HG03196 (cell line): ENCODE results near the gene SEC61A1.

Source experiments
- ATAC-seq: cut with Tn5 transposase; IDR thresholded peaks from one replicate; pipeline ENCODE4 v1.9.1; 2021; ENCODE audit not compliant: unreplicated experiment

Gene SEC61A1

DNA sequence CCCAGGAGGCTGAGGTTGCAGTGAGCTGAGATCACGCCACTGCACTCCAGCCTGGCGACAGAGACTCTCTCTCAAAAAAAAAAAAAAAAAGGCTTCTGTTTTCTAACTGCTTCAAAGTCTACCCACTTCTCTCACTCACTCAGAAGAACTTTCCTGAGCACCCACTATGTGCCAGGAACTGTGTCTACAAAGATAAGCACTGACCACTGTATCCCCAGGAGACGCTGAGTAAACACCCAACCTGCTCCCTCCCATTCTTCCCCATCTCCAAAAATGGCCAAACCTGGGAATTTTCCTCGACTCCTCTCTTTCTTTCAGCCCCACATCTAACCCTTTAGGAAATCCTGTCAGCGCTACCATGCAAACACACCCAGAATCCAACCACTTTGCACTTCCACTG lies 58.9 kb downstream of the SEC61A1 start:
- ATAC-seq: no peak

DNA sequence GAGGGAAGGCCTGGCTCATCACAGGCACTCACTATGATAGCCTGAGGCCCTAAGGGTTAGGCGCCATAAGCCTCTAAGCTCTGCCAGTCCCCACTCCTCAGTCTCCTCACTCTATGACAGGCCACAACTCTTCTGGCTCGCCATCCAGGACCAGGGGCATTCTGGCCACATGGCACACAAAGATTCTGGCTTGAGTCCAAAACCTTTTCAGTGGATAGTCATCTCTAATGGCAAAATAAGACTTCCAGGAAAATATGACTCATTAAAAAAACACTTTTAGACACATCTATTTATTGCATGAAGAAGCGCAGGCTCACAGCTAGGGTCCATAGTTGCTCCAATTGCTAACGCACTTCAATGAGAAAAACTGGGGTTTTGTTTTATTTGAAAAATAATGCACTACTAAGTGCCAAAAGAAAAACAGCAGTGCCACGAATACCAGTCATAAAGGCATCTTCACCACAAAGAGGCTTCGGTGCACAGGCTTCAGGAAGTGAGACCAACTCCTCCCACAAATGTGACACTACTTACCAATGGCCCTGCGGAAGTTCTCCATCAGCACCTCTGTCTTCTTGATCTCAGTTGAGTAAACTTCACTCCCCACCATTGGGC lies 60.2 kb downstream of the SEC61A1 start:
- no peak for ATAC-seq

DNA sequence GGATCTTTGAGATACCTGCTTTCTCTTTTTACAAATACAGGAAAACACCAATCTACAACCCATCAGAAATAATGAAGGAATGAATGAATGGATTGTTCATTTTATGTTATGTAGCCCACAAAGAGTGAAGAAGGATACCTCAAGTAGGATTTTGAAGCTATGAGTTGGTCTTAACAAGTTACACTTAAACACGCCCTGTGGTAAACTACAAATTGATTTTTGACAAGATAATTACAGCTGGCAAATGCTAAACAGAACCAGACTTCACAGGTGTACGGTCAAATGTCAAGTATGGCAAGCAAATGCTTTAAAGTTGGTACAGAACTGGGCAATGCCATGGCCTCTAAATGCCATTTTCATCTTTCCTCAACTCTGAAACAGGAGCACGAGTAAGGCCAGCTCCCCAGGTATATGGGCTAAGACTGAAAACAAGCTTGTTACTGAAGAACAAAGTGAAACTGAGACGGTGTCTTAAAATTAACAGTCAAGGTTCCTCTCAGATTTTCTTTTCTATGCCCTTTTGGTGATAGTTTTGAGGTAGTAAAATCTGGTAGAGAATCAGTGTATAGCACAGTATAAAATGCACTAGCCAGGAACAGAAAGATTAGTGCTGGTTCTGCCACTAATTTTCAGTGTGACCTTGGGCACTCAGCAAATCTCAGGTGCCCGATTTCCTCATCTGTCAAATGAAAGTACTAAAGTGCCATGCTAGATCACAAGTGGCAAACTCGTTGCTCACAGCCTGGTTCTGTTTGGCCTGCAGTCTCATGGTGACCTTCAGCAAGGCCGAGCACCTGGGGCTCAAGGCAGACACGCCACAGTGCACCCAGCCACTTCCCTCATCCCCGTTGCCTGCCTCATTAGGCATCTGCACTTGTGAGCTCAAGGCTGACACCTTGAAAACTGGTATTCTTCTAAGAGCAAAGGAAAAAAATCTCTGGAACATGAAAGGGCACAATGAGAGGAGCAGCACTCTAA lies 61.9 kb downstream of the SEC61A1 start:
- no peak for ATAC-seq
